Choroid plexus epithelial cell (primary cell): ENCODE measurements around the gene TRAM2.

Experiments
- DNase-seq: peaks from one replicate; pipeline ENCODE4 v3.0.0-alpha.2; 2010; ENCODE audit warnings: low read depth
- H3K4me3 ChIP-seq: 2 replicates; pipeline ENCODE4 v1.5.1; 2011; ENCODE audit warnings: low read depth, mild to moderate bottlenecking, control low read depth, low read length, moderate library complexity
- TF ChIP-seq, protein P1 (sequence below): conservative IDR thresholded peaks from 2 replicates; pipeline ENCODE4 v1.5.1; 2011; ENCODE audit warnings: low read depth, mild to moderate bottlenecking, control low read depth, inconsistent platforms, low read length, moderate library complexity

The TRAM2 gene

DNA sequence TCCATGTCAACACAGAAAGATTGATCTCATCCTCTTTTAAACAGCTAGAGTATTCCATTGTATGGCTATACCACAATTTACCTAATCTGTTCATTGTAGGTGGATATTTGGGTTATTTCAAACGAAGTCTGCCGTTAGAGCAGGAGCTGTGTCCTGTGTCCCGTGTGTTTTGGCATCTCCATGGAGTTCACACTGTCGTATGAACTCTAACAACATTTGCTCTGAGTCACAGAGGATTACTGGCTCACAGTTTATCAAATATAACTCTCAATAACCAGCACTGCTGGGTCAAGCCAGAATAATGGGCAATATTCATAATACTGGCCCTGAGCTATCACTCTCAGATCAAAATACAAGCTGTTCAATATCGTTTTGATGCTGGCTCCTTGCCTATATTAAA is 16.4 kb downstream of the TRAM2 start:
- H3K4me3 ChIP-seq = no peak overlapping the region
- TF ChIP-seq, protein P1, sequence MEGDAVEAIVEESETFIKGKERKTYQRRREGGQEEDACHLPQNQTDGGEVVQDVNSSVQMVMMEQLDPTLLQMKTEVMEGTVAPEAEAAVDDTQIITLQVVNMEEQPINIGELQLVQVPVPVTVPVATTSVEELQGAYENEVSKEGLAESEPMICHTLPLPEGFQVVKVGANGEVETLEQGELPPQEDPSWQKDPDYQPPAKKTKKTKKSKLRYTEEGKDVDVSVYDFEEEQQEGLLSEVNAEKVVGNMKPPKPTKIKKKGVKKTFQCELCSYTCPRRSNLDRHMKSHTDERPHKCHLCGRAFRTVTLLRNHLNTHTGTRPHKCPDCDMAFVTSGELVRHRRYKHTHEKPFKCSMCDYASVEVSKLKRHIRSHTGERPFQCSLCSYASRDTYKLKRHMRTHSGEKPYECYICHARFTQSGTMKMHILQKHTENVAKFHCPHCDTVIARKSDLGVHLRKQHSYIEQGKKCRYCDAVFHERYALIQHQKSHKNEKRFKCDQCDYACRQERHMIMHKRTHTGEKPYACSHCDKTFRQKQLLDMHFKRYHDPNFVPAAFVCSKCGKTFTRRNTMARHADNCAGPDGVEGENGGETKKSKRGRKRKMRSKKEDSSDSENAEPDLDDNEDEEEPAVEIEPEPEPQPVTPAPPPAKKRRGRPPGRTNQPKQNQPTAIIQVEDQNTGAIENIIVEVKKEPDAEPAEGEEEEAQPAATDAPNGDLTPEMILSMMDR = no peak
- peak; percentile 36 for DNase-seq

DNA sequence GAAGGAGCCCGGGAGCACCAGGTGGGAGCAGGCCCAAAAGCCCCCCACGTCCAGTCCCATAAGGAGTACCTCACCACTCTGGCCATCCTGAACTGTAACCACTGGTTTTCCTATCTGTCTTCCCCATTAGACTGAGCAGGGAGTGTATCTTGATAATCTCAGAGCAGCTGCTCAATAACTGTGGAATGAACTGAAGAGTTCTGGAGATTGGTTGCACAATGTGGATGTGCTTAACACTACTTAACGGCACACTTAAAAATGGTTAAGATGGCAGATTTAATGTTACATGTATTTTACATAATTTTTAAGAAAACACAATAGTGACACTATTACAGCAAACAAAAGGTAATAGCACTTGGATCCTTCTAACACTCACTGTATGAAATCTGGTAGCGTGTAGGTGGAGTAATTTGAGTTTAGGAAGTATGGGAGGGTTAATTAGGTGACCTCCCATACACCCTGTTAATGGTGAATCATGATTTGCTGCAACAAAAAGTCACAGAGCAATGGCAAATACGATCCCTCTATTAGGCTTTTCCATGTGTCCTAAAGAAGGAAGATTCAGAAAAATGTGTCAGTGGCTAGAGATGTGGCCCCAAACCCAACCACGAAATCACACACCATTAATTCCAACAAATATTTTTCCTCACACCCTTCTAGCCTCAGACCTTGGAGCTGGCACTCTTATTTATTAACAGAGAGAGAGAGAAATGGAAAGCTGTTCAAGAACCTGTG is 18.4 kb downstream of the TRAM2 start:
- TF ChIP-seq, protein P1 = no peak
- H3K4me3 ChIP-seq = no peak overlapping the region
- no peak for DNase-seq

DNA sequence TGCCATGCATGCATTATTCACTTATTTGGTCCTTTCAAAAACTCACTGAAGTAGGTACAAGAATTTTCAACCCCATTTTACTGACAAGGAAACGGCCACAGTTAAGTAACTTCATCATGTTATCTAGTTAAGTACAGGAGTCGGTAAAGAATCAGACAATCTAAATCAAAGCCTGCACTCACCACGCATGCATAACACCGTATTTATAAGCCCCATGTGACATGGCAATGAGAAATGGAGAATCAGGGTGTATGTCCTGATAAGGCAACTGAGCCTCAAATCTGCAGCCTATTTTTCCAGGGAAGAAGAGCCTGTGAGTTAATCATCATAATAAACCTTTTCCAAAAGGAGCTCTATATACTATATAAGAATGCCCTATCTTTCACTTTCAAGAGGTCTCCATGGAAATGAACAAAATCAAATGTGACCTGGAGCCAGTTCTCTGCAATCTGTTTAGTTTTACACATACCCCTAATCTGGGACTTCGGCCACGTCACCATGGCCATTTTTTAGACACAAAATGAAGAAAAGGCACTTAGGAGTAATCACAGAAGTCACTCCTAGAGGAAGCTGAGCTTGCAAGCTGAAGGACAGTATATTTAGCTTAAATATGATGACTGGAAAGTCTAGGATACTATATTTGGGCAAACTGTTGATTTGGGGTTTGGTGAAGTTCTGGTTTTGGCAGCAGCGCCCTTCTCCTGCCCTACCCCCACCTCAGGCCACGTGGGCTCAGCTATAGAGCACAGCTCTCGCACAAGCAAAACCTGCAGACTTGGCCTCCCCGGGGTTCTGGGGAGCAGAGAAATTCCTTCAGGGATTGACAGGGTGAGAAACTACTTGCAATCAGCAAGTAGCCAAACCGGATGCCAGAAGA is 19.2 kb downstream of the TRAM2 start:
- no peak overlapping the region for H3K4me3 ChIP-seq
- DNase-seq = no peak

GRCh38 chr6:52555518-52556233 is 21.2 kb downstream of the TRAM2 start:
- TF ChIP-seq, protein P1 = no peak
- DNase-seq = peak; percentile 44
- no peak overlapping the region for H3K4me3 ChIP-seq

More for the DNA sequence above, 19.2 kb downstream of the TRAM2 start:
- TF ChIP-seq, protein P1 = no peak

- no peak for DNase-seq
- TF ChIP-seq, protein P1 = no peak
- no peak overlapping the region for H3K4me3 ChIP-seq
These were observed 22.1 kb downstream of the TRAM2 start for GRCh38 chr6:52554684-52555280.

- TF ChIP-seq, protein P1 = no peak
- no peak overlapping the region for H3K4me3 ChIP-seq
- DNase-seq = no peak
These were observed 23.1 kb downstream of the TRAM2 start for GRCh38 chr6:52553719-52554118.
